ENCODE results near the gene DNAH8. TPM values are rescaled to one million over a fixed set of nuclear protein-coding genes. Genes with fewer than 3 reads are reported as not detected.
"Not testable (repeated sequence)": the region's sequence is repeated elsewhere in the genome, so short reads cannot be mapped to it uniquely, and the experiment has no call there.

Gene DNAH8
- 3.0 TPM for total RNA-seq

- no peak for DNase-seq
These were observed at the start of gene DNAH8 for GRCh38 chr6:38715016-38715689. DNAH8 (plus strand) TSS chr6:38715311; CDS start chr6:38722810, 7,499 bp downstream.

DNA sequence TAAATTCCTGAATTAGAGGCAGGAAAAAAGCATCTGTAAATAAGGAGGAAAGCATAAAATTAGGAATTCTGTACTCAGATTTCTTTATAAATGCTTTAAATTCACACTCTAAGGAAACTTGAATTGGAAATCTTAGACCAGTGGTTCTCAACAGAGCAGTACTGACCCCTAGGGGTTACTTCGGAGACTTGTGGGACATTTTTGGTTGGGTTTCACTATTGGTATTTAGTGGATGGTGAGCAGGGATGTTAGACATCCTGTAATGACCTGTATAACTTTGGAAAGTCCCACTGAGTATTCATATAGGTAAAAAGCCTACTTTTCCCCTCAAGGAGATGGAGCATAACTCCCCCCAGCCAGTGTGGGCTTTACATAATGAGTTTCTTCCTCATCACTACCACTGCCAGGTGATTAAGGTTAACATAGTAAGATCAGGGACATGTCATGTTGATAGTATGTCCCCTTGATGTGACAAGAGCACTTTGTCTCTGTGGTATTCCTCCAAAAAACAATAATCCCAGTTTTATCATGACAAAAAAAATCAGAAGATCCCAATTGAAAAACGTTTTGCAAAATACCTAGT, 43.1 kb upstream of the DNAH8 start:
- peak; percentile 61 for DNase-seq

GRCh38 chr6:38673397-38674165, 41.5 kb upstream of the DNAH8 start:
- no peak for DNase-seq

GRCh38 chr6:38676236-38676973, 38.7 kb upstream of the DNAH8 start:
- DNase-seq: no peak

DNA sequence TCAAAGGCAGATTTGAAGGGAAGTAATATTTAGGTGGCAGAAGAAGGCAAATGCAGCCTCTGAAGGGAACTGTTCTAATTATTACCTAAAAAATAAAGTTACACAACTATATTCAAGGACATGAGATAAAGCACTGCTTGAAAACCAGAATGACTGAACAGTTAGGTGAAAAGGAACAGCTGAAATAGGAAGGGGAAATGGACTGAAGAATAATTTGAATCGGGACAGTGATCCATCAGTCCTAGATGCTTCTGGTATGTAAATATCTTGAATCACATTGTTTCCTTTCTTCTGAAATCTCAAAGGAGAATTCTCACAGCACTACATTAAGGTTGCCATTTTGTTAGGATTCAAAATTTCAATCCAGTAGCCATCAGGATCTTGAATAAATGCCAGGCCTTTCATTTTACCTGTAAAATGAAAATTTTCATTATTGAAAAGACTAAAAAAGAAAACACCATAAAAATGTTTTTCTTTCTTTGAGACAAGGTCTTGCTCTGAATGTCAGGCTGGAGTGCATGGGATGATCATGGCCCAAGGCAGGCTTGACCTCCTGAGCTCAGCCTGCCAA, 38.1 kb upstream of the DNAH8 start:
- no peak for DNase-seq

DNA sequence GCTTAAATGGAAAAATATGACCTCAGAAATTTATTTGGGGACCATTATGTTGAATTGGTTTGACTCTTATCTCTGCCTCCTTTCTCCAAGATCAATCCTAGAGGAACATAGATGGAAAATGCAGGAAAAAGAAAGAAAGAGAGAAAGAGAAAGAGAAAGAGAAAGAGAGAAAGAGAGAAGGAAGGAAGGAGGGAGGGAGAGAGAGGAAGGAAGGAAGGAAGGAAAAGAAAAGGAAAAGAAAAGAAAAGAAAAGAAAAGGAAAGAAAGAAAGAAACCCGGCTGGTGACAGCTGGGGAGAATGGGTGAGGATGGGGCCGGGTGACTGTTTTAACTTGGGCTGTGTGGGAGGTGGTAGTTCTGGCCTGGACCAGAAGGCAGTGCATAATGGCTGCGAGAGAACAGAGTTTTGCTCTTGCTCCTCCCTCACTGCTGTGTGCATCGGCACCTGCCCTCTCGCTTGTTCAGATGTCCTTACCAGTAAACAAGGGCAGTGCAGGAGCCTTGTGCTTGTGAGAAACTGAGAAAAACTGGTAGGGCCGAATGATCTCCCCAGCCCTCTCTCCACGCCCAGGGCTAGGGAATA, 36.8 kb upstream of the DNAH8 start:
- DNase-seq: no peak

DNA sequence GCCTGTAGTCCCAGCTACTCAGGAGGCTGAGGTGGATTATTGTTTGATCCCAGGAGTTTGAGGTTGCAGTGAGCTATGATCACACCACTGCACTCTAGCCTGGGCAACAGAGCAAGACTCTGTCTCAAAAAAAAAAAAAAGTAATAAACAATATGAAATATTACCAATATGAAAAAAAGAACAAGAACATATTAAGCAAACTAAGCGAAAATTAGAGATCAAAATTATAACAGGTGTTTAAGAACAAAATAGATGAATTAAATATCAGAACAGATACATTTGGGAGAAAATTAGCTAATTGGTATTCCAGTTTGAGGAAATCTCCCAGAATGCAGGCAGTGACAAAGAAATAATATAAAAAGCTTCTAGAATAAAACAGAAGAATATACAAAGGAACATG, 35.4 kb upstream of the DNAH8 start:
- DNase-seq: no peak

GRCh38 chr6:38681850-38682249, 33.3 kb upstream of the DNAH8 start:
- no peak for DNase-seq

- peak; percentile 30 for DNase-seq
These were observed 30.9 kb upstream of the DNAH8 start for GRCh38 chr6:38684237-38684636.

GRCh38 chr6:38684904-38685303, 30.2 kb upstream of the DNAH8 start:
- no peak for DNase-seq

GRCh38 chr6:38686270-38687042, 28.7 kb upstream of the DNAH8 start:
- no peak for DNase-seq

GRCh38 chr6:38687043-38687353, 28.1 kb upstream of the DNAH8 start:
- no peak for DNase-seq

DNA sequence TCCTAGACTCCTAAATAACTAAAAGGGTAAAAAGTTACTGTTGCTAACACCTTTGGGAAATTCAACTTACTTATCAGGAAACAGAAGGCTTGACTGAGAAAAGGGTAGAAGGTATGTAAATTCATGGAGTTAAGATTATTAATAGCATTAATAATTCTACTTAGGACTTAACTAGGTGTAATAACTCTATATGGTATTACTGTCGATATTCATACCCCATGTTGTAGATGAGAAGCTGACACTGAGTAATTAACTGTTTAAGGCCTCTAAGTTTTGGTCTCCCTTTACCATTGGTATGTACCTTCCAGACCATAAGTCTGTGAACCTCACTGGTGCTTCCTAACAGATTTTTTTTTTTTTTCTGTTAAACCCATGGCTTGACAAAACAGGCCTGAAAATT, 27.6 kb upstream of the DNAH8 start:
- DNase-seq: no peak

- DNase-seq: no peak
These were observed 26.5 kb upstream of the DNAH8 start for GRCh38 chr6:38688579-38689087.

DNA sequence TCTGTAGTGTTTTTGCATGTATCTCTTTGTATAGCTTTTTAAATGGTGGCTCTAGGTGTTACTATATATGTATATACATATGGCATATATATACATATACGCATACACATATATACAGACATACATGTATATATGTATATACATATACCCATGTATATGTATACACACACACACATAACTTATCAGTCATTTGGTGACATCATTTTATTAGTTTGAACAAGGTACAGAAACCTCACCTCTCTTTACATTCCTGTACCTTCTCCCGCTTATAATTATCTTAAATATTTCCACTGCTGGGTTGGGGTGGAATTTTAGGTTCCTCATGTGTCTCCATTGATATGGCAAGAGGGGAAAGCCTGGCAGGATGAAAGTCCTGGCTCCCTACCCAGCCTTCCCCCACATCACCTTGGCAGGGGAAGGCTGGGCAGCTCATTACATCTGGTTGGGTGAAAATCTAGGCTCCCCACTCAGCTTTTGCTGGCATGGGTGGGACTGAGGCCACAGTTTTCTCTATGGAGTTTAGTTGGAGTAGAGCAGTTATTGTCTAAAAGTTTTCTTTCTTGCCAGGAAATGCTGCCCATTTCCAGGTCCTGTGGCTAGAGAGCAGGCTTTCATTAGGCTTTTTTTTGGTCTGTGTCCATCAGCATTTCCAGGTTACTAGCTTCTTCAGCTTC, 19.7 kb upstream of the DNAH8 start:
- DNase-seq: no peak

DNA sequence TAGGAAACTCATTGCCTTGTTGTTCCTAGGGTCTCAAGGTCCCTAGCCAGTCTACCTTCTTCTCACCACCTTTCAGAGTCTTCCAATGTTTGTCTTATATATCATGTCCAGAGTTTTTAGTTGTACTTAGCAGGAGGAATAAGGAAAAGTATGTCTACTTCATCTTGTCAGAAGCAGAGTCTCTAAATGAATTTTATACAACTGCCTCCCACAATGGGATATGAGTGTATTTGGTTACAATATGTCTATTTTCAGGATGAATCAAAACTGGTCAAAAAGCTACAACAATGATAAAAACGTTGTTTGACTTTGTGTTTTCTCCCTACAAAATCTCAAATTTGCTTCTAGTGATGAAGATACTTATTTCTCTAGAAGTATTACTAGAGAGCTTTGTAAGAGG, 19.2 kb upstream of the DNAH8 start:
- no peak for DNase-seq

DNA sequence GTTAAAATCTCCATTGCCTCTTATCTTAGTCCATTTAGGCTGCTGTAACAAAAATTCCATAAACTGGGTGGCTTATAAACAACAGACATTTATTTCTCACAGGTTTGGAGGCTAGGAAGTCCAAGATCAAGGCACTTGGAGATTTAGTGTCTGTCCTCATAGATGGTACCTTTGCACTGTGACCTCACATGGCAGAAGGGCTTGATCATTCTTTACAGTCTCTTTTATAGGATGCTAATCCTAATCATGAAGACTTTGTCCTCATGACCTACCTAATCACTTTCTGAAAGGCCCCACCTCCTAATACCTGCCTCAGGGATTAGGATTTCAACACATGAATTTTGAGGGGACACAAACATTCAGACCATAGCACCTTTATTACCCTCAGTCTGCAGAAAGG, 18.8 kb upstream of the DNAH8 start:
- no peak for DNase-seq

DNA sequence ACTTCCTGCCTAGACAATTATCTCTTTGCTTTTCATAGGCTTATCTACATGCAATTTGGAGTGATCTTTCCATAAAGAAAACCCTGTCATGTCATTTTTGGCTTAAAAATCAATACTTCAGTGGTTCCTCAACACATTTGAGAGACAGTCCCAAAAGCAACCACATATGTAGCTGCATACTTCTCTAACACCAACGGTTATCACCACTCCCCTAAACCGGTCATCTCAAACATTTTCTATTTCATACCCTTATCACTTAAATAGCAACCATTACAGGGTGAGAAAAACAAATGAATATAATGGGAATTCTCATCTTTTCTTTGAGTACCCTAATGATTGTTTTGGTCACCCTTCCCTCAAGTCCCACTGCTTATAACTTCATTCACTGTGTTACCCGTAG, 17.3 kb upstream of the DNAH8 start:
- no peak for DNase-seq

DNA sequence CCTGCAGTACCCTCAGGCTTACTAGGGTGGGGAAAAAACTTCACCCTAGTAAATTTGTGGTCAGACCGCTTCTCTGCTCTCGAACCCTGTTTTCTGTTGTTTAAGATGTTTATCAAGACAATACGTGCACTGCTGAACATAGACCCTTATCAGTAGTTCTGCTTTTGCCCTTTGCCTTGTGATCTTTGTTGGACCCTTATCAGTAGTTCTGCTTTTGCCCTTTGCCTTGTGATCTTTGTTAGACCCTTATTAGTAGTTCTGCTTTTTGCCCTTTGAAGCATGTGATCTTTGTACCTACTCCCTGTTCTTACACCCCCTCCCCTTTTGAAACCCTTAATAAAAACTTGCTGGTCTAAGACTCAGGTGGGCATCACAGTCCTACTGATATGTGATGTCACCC, 15.4 kb upstream of the DNAH8 start:
- not testable (repeated sequence) for DNase-seq

- no peak for DNase-seq
These were observed 13.6 kb upstream of the DNAH8 start for GRCh38 chr6:38701551-38701950.
